ENCODE data around the gene ZNF780A. TPM values are rescaled to one million over a fixed set of nuclear protein-coding genes. Genes with fewer than 3 reads are reported as not detected.

Gene ZNF780A
- total RNA-seq, 1 experiment from 2014 or later = 15.9 TPM

DNA sequence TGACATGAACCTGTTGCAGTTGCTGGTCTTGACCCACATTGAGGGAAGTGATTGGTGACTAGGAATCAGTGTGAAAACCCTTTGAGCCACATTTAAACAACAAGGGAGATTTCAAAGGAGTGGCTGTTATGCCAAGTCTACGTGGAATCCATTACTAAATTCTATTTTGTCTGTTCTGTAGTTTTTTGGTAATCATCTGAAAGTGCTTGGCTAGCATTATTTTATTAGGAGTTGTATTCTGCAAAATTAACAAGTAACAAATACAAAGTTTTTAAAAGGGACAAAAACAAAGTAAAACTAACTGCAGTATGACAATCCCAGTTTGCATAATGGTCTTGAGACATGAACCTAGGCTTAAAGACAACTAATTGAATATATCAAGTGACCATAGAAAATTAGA is 14.0 kb upstream of the ZNF780A start:
- CTCF ChIA-PET = no interaction called here
- Histone ChIP-seq H3K27ac (ENCODE audit: low read depth, low read length, poor library complexity, severe bottlenecking) (no peak overlapping the region), H3K4me3 (ENCODE audit: low read depth, low read length, poor library complexity, severe bottlenecking) (no peak overlapping the region), H3K9me3 (ENCODE audit: low read depth, low read length, poor library complexity, severe bottlenecking) (no peaks in the 10 kb centered on the region), H3K36me3 (ENCODE audit: insufficient read depth, low read length, poor library complexity, severe bottlenecking) (no peaks in the 10 kb centered on the region), H3K4me1 (ENCODE audit: insufficient read depth, low read length, poor library complexity, severe bottlenecking) (no peaks in the 10 kb centered on the region), H3K27me3 (replicated peaks; ENCODE audit: insufficient read depth, low read depth, low read length, poor library complexity) (no peaks in the 10 kb centered on the region)
- BruUV-seq (replicated peaks) = no TSS peak
- intact Hi-C loops (cut with micrococcal nuclease; ENCODE audit: unreplicated experiment) = no loop called here
- POLR2A ChIA-PET (ENCODE audit: low non-redundant PET) = no interaction called here
- no peak for TF ChIP-seq EZH2 (IDR thresholded peaks at IDR 0.05; ENCODE audit: borderline replicate concordance, low read depth, low read length, poor library complexity, severe bottlenecking)
- TF ChIP-seq, protein P1, sequence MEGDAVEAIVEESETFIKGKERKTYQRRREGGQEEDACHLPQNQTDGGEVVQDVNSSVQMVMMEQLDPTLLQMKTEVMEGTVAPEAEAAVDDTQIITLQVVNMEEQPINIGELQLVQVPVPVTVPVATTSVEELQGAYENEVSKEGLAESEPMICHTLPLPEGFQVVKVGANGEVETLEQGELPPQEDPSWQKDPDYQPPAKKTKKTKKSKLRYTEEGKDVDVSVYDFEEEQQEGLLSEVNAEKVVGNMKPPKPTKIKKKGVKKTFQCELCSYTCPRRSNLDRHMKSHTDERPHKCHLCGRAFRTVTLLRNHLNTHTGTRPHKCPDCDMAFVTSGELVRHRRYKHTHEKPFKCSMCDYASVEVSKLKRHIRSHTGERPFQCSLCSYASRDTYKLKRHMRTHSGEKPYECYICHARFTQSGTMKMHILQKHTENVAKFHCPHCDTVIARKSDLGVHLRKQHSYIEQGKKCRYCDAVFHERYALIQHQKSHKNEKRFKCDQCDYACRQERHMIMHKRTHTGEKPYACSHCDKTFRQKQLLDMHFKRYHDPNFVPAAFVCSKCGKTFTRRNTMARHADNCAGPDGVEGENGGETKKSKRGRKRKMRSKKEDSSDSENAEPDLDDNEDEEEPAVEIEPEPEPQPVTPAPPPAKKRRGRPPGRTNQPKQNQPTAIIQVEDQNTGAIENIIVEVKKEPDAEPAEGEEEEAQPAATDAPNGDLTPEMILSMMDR (conservative IDR thresholded peaks at IDR 0.05; ENCODE audit: low read depth, low read length) = no peak
- DNase-seq (ENCODE audit: low spot score) = no peak

- H3K9me3 ChIP-seq (ENCODE audit: low read depth, low read length, poor library complexity, severe bottlenecking) = no peaks in the 10 kb centered on the region
- DNase-seq (ENCODE audit: low spot score) = no peak
- peaks cover 3% of the 10 kb centered on the region for H3K27me3 ChIP-seq (replicated peaks; ENCODE audit: insufficient read depth, low read depth, low read length, poor library complexity)
- TF ChIP-seq, protein P1 (conservative IDR thresholded peaks at IDR 0.05; ENCODE audit: low read depth, low read length) = no peak
- no peak for TF ChIP-seq EZH2 (IDR thresholded peaks at IDR 0.05; ENCODE audit: borderline replicate concordance, low read depth, low read length, poor library complexity, severe bottlenecking)
- H3K4me3 ChIP-seq (ENCODE audit: low read depth, low read length, poor library complexity, severe bottlenecking) = no peak overlapping the region
- intact Hi-C loops (cut with micrococcal nuclease; ENCODE audit: unreplicated experiment) = no loop called here
- no peaks in the 10 kb centered on the region for H3K4me1 ChIP-seq (ENCODE audit: insufficient read depth, low read length, poor library complexity, severe bottlenecking)
- H3K27ac ChIP-seq (ENCODE audit: low read depth, low read length, poor library complexity, severe bottlenecking) = no peak overlapping the region
- no TSS peak for BruUV-seq (replicated peaks)
- ChIA-PET CTCF (no interaction called here), POLR2A (ENCODE audit: low non-redundant PET) (interaction anchor here (0.6 kb wide), 1 partner anchor 47 kb away, joined by 4 read pairs; no protein-coding TSS in a partner anchor)
- H3K36me3 ChIP-seq (ENCODE audit: insufficient read depth, low read length, poor library complexity, severe bottlenecking) = no peaks in the 10 kb centered on the region
Observed at GRCh38 chr19:40103600-40103999, 12.9 kb upstream of the ZNF780A start.

DNA sequence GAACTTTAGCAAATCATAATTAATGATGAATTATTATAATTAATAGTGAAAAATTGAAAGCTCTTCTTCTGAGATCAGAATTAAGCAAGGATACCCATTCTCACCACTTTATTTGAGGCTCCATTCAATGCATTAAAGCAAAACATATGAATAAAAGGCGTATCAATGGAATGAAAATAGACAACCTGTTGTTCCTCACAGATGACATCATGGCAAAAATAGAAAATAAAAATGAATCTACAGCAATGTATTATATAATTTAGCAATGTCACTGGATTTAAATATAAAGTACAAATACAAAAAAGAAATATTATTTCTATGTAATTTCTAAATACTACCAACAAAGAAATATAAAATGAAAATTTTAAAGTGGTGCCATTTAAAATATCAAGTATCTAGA is 11.1 kb upstream of the ZNF780A start:
- Histone ChIP-seq H3K36me3 (ENCODE audit: insufficient read depth, low read length, poor library complexity, severe bottlenecking) (no peaks in the 10 kb centered on the region), H3K27ac (ENCODE audit: low read depth, low read length, poor library complexity, severe bottlenecking) (no peak overlapping the region), H3K27me3 (replicated peaks; ENCODE audit: insufficient read depth, low read depth, low read length, poor library complexity) (peaks cover 3% of the 10 kb centered on the region), H3K9me3 (ENCODE audit: low read depth, low read length, poor library complexity, severe bottlenecking) (no peaks in the 10 kb centered on the region), H3K4me1 (ENCODE audit: insufficient read depth, low read length, poor library complexity, severe bottlenecking) (no peaks in the 10 kb centered on the region), H3K4me3 (ENCODE audit: low read depth, low read length, poor library complexity, severe bottlenecking) (no peak overlapping the region)
- intact Hi-C loops (cut with micrococcal nuclease; ENCODE audit: unreplicated experiment) = no loop called here
- ChIA-PET POLR2A (ENCODE audit: low non-redundant PET) (no interaction called here), CTCF (no interaction called here)
- no TSS peak for BruUV-seq (replicated peaks)
- TF ChIP-seq, protein P1 (conservative IDR thresholded peaks at IDR 0.05; ENCODE audit: low read depth, low read length) = no peak
- TF ChIP-seq EZH2 (IDR thresholded peaks at IDR 0.05; ENCODE audit: borderline replicate concordance, low read depth, low read length, poor library complexity, severe bottlenecking) = no peak
- no peak for DNase-seq (ENCODE audit: low spot score)

All from A673 (cell line).